Stomach (tissue), 9 donors: ENCODE results near the gene ENAH. TPM values are rescaled to one million over a fixed set of nuclear protein-coding genes. Genes with fewer than 3 reads are reported as not detected.

Experiments
- DNase-seq, 2 donors: peaks; one replicate each; pipeline versions ENCODE4 v3.0.0 to v3.0.0-alpha.2; 2013 to 2019
- H3K27ac ChIP-seq, 5 donors: fragments of 200-600 bp in 4 of 5; sonication (generic) in 4 of 5; one replicate each; pipeline ENCODE4 v1.5.1; 2013 to 2019; ENCODE audit warnings: mild to moderate bottlenecking in 1 of 5, moderate library complexity in 1 of 5
- H3K27me3 ChIP-seq, 3 donors: fragments of 200-600 bp; sonication (generic); one replicate each; pipeline ENCODE4 v1.5.1; 2017 to 2019; ENCODE audit warnings: mixed run types in 1 of 3
- H3K36me3 ChIP-seq, 4 donors: fragments of 200-600 bp; sonication (generic); 1 replicate in 3 of 4; 2 replicates in 1 of 4; pipeline ENCODE4 v1.5.1; 2016 to 2019
- H3K4me1 ChIP-seq, 4 donors: fragments of 200-600 bp; sonication (generic); one replicate each; pipeline ENCODE4 v1.5.1; 2016 to 2019
- H3K4me3 ChIP-seq, 4 donors: fragments of 200-600 bp; sonication (generic) in 3 of 4; one replicate each; pipeline ENCODE4 v1.5.1; 2016 to 2019; ENCODE audit warnings: mild to moderate bottlenecking in 1 of 4
- H3K9me3 ChIP-seq, 4 donors: fragments of 200-600 bp; sonication (generic); one replicate each; pipeline ENCODE4 v1.5.1; 2016 to 2019
- EP300 ChIP-seq: sonication (generic); formaldehyde crosslinking; IDR thresholded peaks from one replicate; pipeline ENCODE4 v1.6.1; 2017; ENCODE audit warnings: antibody characterized with exemption
- POLR2A ChIP-seq, 4 donors: fragments of 450-650 bp; IDR thresholded peaks; one replicate each; pipeline ENCODE4 v1.6.1; 2016; ENCODE audit warnings: antibody characterized with exemption in 4 of 4, control low read depth in 2 of 4, mild to moderate bottlenecking in 1 of 4, moderate library complexity in 1 of 4
- POLR2AphosphoS5 ChIP-seq, 3 donors: sonication (generic); formaldehyde crosslinking; IDR thresholded peaks; one replicate each; pipeline ENCODE4 v1.6.1; 2016; ENCODE audit warnings: antibody characterized with exemption in 3 of 3
- WGBS, 5 donors: extraction: QIAGEN DNeasy Blood & Tissue Kit in 3 of 5; methylation state at CpG; one replicate each; pipeline versions ENCODE4 v1.1.5 to v1.1.7; 2013 to 2018; 5-methylcytosine and 5-hydroxymethylcytosine counted together
- intact Hi-C: fragments of 100-400 bp; cut with DNase I; formaldehyde crosslinking; loops from one replicate; pipeline ENCODE4 v1.15.1; 2023; ENCODE audit warnings: low total_unique reads
- polyA plus RNA-seq, 3 donors: library from polyadenylated mRNA; stranded (reverse); fragments of 200-250 nt; gene quantifications; one replicate each; pipeline ENCODE4 v1.2.3, GENCODE V29; 2013
- total RNA-seq, 5 donors: library from RNA; depleted of rRNA; stranded (reverse); fragments of >200 nt; gene quantifications; one replicate each; pipeline versions ENCODE4 v1.1.0 to v1.2.3, GENCODE V29; 2014 to 2016
- TF ChIP-seq, protein P1 (sequence below), 7 experiments: fragments of 450-650 bp in 4 of 7; fragments of 200-600 bp in 3 of 7; sonication (generic) in 3 of 7; IDR thresholded peaks; one replicate each; pipeline ENCODE4 v1.5.1; 2016 to 2019; ENCODE audit warnings: antibody characterized with exemption in 7 of 7, control low read depth in 2 of 7, mild to moderate bottlenecking in 1 of 7
- donor health status: healthy with polysubstance abuse.
- donor health status: Bipolar disorder and iron deficiency.
- donor health status: healthy.

Gene ENAH
- total and polyA plus RNA-seq, 8 donors, result 8.5 to 186 (median 110) TPM

DNA sequence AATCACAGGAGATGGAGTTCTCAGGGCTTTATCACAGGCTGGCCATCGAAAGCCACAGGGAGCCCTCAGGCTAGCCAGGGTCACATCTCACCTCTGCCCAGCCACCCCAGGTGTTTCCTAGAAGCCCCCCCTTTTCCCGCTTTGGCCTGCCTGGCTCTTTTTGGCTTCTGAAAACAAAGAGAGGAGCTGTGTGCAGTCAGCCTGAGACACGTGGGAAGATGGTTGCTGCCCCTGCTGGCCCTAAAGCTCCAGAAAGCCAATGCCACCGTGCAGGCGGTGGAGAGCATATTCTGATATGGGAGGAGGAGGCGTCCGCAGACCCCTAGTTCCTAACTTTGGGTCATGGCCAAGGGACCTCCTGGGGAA is 206.3 kb downstream of the ENAH start:
- Histone ChIP-seq H3K27me3 (no peaks in the 10 kb centered on the region), H3K4me1 (peaks cover 51 to 94% (median 71%) of the 10 kb centered on the region in 4 donors), H3K4me3 (no peak overlapping the region), H3K36me3 (no peaks in the 10 kb centered on the region), H3K27ac (peak overlapping the region in 4 of 5 donors; percentile 84 to 90 (median 86)), H3K9me3 (no peaks in the 10 kb centered on the region)
- no peak for DNase-seq
- TF ChIP-seq, protein P1, sequence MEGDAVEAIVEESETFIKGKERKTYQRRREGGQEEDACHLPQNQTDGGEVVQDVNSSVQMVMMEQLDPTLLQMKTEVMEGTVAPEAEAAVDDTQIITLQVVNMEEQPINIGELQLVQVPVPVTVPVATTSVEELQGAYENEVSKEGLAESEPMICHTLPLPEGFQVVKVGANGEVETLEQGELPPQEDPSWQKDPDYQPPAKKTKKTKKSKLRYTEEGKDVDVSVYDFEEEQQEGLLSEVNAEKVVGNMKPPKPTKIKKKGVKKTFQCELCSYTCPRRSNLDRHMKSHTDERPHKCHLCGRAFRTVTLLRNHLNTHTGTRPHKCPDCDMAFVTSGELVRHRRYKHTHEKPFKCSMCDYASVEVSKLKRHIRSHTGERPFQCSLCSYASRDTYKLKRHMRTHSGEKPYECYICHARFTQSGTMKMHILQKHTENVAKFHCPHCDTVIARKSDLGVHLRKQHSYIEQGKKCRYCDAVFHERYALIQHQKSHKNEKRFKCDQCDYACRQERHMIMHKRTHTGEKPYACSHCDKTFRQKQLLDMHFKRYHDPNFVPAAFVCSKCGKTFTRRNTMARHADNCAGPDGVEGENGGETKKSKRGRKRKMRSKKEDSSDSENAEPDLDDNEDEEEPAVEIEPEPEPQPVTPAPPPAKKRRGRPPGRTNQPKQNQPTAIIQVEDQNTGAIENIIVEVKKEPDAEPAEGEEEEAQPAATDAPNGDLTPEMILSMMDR (IDR thresholded peaks at IDR 0.05), result no peak
- TF ChIP-seq POLR2A (IDR thresholded peaks at IDR 0.05), result no peak
- TF ChIP-seq EP300, result no peak
- no peak for TF ChIP-seq POLR2AphosphoS5 (IDR thresholded peaks at IDR 0.05)
- intact Hi-C loops, result no loop called here
- WGBS, 5 donors, result 56 to 66% (median 60%) methylated on average over 7 of the region's 7 CpGs

DNA sequence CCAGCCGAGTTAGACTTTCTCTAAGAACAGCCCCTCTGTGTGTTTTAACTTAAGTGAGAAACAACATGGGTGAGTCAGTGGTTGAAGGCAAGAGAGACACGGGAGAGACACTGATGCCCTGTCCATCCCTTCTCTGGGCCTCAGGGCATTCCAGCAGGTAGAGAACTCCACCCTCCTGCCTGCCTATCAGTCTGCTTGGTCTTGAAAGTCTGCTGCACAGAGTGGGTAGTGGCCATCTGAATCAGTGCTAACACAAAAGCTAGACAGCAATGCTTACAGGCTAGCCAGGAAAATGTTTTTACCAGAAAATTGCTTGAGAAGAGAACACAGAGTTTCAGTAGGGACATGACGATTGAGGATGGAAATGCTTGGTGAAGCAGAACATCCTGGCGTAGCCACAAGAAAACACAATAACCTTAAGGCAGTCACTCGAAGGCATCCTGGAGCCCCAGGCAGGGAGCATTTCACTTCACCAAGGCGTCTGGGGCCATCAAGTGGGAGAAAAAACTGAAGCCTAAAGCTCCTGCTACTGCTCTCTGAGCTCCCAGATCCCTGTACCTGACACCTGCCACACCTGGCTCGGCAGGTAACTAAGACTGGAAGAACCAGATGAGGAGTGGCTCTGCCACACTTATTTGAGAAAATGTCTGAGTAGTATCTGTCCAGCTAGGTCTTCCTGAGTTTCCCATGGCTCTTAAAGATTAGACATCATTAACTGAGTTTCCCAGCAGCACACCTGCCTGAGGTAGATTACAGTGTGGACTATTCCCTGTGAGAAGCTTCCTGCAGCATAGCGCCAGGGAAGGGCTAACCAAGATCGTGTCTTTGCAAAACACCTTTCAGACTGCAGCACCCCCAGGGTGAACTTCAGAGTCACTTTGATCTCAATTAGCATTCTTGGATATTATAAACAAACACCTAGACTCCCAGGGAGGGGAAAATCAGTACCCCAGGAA is 207.0 kb downstream of the ENAH start:
- no peak overlapping the region for H3K4me3 ChIP-seq
- TF ChIP-seq POLR2AphosphoS5 (IDR thresholded peaks at IDR 0.05) (peak in 2 of 3 donors; percentile 34 to 57), EP300 (peak; percentile 82)
- TF ChIP-seq, protein P1 (IDR thresholded peaks at IDR 0.05), result no peak
- H3K4me1 ChIP-seq, result peaks cover 58 to 98% (median 78%) of the 10 kb centered on the region in 4 donors
- intact Hi-C loops, result no loop called here
- WGBS, 5 donors, result 33 to 47% (median 39%) methylated on average over 9 of the region's 9 CpGs
- DNase-seq, result no peak
- no peaks in the 10 kb centered on the region for H3K27me3 ChIP-seq
- H3K36me3 ChIP-seq, result no peaks in the 10 kb centered on the region
- H3K9me3 ChIP-seq, result no peaks in the 10 kb centered on the region
- peak overlapping the region; percentile 62 to 90 (median 85) for H3K27ac ChIP-seq

DNA sequence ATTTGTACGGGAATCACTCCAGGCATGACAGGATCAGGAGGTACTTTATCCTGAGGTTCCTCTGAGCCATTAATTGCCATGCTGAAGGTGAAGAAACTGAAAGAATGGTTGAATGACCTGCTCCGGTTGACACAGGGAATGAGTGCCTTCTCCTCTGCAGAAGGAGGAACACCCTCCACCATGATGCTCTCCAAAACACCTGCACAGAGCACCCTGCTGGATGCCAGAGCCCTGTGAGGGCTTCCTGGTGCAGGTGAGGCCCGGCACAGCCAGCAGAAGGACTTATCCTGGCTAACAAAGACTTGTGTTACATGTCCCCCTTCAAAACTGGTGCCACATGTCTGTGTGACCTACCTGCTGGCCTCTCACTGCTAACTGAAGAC is 210.8 kb downstream of the ENAH start:
- TF ChIP-seq POLR2AphosphoS5 (IDR thresholded peaks at IDR 0.05), result no peak
- TF ChIP-seq, protein P1 (IDR thresholded peaks at IDR 0.05), result no peak
- TF ChIP-seq EP300, result no peak
- no peak for TF ChIP-seq POLR2A (IDR thresholded peaks at IDR 0.05)
- H3K27ac ChIP-seq, result peak overlapping the region; percentile 34 to 90 (median 66)
- no peak for DNase-seq
- no peak overlapping the region for H3K4me3 ChIP-seq
- H3K4me1 ChIP-seq, result peaks cover 54 to 78% (median 66%) of the 10 kb centered on the region in 4 donors
- 41 to 45% (median 43%) methylated on average over 3 of the region's 3 CpGs for WGBS, 5 donors
- intact Hi-C loops, result no loop called here
- H3K9me3 ChIP-seq, result no peaks in the 10 kb centered on the region
- H3K36me3 ChIP-seq, result no peaks in the 10 kb centered on the region
- H3K27me3 ChIP-seq, result no peaks in the 10 kb centered on the region

DNA sequence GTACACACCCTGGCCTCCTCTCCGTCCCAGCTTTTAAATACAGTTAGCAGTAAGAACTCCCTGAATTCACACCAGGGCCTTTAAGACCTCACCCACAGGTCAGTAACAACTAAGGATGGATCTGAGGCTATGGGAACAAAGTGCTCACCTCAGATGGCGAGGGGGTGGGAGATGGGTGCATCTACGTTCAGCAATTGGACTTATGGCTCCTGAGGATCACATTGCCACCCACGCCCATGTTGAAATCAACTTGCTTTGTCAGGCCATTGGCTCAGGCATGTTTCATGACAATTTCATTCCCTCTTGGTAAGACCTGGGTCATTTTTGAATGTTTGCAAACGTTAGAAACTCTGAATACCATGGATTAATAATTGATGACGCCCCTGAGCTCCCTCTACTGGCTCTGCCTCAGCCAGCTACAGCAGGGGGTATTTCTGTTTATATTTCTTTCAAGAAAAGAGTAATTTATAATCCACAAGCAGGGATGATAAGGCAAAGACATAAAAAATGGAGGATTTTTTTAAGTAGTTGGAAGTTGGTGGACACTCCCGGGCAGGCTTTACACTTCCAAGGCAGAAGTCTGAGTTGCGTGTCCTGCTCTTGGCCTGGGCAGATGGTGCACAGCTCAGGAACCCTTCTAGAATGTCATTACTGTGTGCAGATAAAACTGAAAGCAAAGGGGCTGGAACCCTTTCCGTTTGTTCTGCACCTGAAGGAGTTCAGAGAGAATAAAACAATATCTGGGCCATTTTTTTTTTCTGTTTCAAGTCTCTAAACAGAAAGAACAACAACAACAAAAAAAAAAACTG is 211.4 kb downstream of the ENAH start:
- intact Hi-C loops, result no loop called here
- no peaks in the 10 kb centered on the region for H3K36me3 ChIP-seq
- H3K27ac ChIP-seq, result peak overlapping the region; percentile 38 to 90 (median 66)
- H3K4me3 ChIP-seq, result no peak overlapping the region
- TF ChIP-seq, protein P1 (IDR thresholded peaks at IDR 0.05), result peak in 2 of 7 experiments; percentile 9 to 16
- TF ChIP-seq POLR2A (IDR thresholded peaks at IDR 0.05), result no peak
- 32 to 48% (median 38%) methylated on average over 9 of the region's 9 CpGs for WGBS, 5 donors
- H3K4me1 ChIP-seq, result peaks cover 48 to 72% (median 60%) of the 10 kb centered on the region in 4 donors
- H3K27me3 ChIP-seq, result no peaks in the 10 kb centered on the region
- peak in 1 of 2 donors; percentile 68 for DNase-seq
- H3K9me3 ChIP-seq, result no peaks in the 10 kb centered on the region
